RCC 7860 (cell line): ENCODE measurements around the gene TCN2.
"Not testable (repeated sequence)": the region's sequence is repeated elsewhere in the genome, so short reads cannot be mapped to it uniquely, and the experiment has no call there.

Source experiments
- DNase-seq: peaks from one replicate; pipeline ENCODE4 v3.0.0-alpha.2; 2015; ENCODE audit warnings: low spot score
- FAIRE-seq: peaks from 2 replicates; lab custom pipeline; 2012; peaks lifted over from hg19 to GRCh38; lab: Jason Lieb, UNC

The TCN2 gene

GRCh38 chr22:30676565-30676964, 69.6 kb downstream of the TCN2 start:
- DNase-seq, FAIRE-seq: not testable (repeated sequence)
